GM18861 (cell line): ENCODE results near the gene TAGLN.
"Not testable (repeated sequence)": the region's sequence is repeated elsewhere in the genome, so short reads cannot be mapped to it uniquely, and the experiment has no call there.

Source experiments
- ATAC-seq: cut with Tn5 transposase; IDR thresholded peaks from one replicate; pipeline ENCODE4 v1.9.1; 2021; ENCODE audit not compliant: unreplicated experiment

The TAGLN gene

DNA sequence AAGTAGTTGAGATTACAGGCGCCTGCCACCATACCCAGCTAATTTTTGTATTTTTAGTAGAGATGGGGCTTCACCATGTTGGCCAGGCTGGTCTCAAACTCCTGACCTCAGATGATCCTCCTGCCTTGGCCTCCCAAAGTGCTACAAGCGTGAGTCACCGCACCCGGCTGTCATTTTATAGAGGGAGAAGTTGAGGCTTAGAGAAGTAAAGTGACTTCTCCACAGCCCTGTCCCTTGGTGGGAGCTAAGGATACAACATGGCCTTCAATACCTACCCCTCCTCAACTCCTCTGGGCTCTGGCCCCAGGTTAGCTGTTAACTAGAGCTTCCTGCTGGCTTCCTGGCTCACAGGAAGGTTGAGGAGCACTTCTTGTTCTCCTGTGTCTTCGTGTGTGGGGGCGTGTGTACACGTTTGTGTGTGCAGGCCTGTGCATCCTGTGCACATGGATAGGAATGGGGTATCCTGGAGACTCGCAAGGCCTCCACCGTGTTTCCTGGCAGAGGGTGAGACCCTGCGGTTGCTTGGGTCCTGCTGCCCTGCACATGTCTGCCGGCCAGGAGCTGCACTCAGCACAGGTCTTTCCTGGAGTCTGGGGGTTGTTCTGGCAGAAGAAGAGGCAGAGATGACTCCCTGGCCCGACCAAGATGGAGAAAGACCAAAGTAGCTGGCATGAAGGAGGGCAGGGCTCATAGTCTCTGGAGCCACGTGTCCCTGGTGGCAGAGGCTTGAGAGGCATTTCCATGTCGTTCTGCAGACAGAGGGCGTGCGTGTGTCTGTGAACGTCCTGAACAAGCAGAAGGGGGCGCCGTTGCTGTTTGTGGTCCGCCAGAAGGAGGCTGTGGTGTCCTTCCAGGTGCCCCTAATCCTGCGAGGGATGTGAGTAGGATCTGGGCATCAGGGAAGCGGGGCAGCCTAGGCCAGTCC is 18.2 kb upstream of the TAGLN start:
- no peak for ATAC-seq

DNA sequence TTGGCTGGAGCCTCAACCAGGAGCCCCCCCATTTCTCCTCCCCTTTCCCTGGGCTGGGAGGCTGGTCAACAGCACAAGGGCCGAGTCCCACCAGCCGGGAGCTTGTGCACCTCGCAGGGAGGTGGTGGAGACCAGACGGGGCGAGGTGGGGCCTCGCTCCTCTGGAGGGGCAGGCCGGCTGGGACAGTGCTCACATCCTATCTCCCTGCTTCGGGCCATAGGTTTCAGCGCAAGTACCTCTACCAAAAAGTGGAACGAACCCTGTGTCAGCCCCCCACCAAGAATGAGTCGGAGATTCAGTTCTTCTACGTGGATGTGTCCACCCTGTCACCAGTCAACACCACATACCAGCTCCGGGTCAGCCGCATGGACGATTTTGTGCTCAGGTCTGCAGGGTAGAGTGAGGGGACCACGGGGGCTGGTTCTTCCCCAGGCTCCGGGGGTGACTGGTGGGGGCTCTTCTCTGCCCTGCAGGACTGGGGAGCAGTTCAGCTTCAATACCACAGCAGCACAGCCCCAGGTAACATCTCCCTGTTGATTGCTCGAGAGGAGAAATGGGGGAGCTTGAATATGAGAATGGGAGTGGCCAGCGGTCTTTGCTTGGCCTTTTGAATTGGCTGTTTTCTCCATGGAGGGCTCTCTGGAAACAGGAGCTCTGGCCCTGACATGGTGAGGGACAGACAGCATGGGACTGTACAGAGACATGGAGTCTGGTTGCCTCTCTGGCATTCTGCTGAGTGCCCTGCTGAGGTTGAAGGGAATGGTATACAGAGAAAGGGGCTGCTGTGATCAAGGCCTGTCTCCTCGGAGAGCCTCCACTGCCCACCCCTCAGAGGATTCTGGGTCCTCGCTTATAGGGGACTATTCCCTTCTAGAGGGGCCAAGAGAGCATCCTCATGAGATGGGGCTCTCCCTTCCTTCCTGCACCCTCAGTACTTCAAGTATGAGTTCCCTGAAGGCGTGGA is 17.3 kb upstream of the TAGLN start:
- ATAC-seq = no peak

DNA sequence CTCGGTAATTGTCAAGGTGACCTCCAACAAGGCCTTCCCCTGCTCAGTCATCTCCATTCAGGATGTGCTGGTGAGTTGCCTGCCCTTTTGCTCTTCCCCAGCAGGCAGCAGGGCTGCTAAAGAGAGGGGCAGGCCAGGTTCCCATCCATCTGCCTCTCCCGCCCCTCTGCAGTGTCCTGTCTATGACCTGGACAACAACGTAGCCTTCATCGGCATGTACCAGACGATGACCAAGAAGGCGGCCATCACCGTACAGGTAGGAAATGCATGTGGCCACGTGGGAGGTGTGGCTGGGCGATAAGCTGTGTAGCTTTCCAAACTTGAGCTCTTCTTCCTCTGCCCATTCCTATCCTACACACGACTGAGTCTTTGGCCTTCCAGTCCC is 16.6 kb upstream of the TAGLN start:
- no peak for ATAC-seq

DNA sequence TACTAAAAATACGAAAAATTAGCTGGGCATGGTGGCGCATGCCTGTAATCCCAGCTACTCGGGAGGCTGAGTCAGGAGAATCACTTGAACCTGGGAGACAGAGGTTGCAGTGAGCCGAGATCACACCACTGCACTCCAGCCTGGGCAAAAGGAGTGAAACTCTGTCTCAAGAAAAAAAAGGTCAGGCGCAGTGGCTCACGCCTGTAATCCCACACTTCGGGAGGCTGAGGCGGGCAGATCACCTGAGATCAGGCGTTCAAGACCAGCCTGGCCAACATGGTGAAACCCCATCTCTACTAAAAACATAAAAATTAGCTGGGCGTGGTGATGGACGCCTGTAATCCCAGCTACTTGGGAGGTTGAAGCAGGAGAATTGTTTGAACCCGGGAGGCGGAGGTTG is 16.0 kb upstream of the TAGLN start:
- not testable (repeated sequence) for ATAC-seq

DNA sequence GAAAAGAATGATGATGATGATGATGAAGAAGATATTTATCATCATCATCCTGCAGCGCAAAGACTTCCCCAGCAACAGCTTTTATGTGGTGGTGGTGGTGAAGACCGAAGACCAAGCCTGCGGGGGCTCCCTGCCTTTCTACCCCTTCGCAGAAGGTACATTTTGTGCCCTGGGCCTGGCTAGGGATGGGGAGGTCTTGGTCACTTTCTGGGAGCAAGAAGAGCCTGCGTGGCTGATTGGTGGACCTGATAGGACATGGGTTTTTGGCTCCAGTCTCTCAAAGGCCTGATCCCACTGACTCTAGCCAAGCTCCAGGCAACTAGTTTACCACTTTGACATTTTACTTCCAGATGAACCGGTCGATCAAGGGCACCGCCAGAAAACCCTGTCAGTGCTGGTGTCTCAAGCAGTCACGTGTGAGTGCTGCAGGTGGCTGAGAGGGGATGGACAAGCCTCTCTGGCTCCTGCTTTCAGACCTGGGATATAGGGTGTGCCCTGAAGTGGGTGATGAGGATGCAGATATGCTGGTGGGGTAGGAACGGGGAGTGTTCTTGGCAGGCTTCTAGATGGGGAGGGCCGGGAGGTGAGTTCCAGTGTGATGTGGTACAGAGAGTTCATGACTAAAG is 15.3 kb upstream of the TAGLN start:
- ATAC-seq = no peak

DNA sequence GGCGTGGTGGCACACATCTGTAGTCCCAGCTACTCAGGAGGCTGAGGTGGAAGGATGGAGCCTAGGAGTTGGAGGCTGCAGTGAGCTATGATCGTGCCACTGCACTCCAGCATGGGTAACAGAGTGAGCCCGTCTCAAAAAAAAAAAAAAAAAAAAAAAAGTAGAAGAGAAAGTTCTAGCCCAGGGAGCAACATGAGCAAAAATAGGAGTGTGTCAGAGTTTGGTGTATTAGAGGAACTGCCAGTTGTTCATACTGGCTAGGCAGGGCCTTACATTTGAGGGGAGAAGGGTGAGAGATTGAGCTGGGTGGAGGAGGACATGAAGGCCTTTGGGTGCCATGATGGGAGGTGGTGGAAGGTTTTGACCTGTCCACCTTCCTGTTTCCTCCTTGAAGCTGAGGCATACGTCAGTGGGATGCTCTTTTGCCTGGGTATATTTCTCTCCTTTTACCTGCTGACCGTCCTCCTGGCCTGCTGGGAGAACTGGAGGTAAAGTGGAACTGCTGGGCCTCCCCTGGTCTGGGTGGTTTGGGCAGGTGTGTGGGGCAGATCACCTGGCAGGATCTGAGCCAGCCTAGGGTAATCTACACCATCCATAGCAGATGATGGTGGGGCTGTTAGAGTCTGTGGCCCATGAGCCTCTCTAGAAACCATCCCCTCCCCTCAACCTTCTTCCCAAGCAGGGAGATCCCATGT is 13.3 kb upstream of the TAGLN start:
- no peak for ATAC-seq

DNA sequence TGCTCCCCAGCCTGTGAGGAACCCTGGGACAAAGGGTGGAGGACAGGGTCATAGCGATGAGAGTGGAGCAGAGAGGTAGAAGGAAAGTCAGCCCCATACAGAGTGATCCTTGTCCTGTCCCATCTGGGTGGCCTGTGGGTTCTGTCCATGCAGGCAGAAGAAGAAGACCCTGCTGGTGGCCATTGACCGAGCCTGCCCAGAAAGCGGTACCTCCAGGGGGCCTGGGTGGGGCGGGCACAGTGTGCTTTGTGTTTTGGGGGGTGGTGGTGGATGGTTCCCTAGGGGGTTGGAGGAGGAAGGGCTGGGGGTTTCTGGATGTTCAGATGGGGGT is 12.8 kb upstream of the TAGLN start:
- ATAC-seq = no peak

DNA sequence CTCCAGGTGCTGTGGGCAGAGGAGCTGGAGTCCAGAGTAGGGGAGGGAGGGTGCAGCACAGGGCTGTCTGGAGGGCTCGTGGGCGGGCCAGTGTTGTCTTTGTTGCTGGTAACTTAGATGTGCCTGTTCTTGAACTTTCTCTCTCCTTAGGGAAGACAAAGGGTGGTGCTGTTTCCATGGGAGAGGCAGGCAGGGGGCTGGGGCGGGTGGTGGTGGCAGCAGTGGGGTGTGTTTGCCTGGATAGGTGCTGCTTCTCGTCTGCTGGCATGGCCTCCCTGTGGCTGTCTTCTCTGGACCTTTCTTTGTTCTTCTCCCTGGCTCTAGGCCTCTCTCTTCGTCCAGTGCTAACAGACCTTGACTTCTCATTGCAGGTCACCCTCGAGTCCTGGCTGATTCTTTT is 12.2 kb upstream of the TAGLN start:
- ATAC-seq = no peak

DNA sequence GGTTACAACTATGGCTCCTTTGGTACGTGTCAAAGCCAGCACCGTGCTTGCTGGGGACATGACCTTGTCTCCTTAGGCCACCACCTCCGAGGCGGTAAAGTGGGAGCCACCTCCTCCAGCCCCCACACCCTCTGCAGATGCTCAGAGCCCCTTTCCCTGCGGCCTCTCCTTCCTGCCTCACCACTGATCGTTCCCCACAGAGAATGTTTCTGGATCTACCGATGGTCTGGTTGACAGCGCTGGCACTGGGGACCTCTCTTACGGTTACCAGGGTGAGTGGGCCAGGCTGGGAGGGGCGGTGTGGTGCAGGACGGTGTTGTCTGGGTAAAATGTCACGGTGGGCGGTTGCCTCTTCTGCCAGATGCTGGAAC is 11.8 kb upstream of the TAGLN start:
- no peak for ATAC-seq

DNA sequence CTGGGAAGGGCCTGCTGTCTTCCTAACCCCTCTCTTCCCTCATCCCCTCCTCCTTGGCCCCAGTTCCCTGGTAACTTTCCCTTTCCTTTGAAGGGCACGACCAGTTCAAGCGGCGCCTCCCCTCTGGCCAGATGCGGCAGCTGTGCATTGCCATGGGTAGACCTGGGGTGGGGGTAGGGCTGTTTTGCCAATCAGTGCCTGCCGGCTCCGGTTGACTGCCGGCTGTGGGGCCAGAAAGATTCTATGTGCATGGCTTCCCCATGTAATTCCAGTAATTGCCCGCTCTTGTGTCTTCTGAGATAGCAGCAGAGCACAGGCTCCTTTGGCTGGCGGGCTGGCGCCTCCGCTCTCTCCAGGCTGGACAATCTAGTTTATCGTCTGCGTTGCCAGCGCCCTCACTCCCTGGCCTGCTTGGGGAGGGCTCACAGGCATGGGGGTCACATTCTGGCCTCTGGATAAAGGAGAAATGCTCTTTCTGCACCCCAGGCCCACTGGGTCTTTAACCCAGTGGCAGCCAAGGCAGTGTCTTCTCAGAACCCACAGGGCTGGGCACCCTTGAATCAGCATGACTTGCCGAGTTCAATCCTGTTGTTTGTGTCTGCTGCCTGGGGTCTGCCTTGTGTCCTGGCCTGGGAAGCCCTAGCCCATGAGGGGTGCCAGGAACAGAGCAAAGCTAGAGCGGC is 11.2 kb upstream of the TAGLN start:
- no peak for ATAC-seq

DNA sequence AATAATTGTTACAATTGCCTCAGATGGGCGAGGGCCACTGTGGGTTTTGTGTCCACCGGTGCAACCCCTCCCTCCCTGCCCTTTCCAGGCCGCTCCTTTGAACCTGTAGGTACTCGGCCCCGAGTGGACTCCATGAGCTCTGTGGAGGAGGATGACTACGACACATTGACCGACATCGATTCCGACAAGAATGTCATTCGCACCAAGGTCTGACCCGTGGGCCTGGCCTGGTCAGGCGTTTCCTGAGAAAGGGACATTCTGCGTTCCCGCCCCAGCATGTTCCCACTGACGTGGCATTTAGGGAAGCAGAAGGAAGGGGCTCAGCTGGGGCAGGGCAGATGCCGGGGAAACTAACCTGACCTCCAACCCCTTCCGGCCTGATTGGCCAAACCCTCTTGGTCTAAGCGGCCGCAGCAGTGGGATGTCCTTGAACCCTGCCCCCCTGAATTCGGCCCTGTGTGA is 10.5 kb upstream of the TAGLN start:
- no peak for ATAC-seq

DNA sequence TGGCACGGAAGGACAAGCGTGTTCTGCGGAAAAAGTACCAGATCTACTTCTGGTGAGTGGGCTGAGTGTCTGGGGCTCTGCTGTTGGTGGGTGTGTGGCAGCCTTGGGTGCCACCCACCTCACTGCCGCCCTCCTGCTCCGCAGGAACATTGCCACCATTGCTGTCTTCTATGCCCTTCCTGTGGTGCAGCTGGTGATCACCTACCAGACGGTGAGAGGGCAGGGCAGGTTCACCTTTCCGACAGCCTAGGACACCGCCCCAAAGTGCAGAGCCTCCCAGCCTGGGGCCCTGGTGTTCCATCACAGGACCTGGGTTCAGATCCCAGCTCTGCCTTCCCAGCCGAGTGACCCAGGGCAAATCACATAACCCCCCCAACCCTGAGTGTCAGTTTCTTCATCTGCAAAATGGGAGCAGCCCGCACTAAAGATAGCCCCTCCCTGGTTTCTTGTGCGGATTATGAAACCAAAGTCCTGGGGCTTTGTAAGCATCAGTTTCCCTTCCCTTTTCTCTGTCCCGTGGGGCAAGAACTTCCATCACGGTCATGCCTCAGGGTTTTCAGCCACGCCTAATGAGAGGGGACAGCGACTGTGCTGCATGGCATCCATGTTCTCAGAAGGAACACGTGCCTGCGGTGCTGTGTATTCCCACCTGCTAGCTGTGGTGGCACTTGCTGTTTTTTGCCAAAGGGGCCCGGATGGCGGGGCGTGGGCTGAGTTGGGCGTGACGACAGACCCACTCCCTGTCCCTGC is 9.8 kb upstream of the TAGLN start:
- peak; percentile 65 for ATAC-seq

DNA sequence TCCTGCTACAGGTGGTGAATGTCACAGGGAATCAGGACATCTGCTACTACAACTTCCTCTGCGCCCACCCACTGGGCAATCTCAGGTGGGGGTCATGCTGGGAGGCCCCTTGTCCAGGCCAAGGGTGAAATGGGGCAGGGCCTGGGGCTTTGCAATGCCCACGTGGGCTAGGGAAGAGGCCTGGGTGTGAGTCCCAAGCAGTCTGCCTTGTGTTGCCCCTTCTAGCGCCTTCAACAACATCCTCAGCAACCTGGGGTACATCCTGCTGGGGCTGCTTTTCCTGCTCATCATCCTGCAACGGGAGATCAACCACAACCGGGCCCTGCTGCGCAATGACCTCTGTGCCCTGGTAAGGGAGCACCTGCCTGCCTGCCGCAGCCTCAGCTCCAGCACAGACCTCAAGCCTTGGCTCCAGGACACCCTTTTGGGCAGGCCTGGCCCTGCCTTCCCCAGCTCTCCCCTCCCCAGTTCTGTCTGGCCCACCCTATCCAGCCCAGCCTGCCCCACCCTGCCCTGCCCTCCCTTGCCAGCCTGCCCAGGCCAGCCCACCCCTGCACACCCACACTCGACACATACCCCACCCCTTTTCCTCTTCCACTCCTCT is 9.1 kb upstream of the TAGLN start:
- ATAC-seq = no peak

DNA sequence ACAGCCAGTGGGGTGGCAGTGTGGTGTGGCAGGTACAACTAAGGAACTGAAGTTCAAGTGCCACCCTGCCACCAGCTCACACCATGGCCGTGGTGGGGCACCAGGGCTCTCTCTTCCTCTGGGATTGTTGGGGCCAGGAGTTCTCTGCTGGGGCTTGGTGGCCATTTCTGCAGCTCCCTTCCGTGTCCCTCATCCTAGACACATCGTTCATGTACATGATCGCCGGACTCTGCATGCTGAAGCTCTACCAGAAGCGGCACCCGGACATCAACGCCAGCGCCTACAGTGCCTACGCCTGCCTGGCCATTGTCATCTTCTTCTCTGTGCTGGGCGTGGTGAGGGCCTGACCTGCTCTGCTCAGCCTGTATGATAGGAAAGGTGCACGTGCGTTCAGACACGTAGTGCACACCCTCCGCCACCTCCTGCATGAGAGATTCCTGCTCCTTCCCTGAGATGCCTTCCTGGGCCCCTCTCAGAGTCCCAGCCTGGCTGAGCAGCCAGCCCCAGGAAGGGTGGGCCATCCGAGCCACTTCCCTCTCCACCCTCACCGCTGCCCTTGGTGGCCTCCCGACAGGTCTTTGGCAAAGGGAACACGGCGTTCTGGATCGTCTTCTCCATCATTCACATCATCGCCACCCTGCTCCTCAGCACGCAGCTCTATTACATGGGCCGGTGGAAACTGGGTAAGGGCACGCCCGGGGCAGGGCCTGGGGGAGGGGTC is 7.3 kb upstream of the TAGLN start:
- ATAC-seq = no peak

DNA sequence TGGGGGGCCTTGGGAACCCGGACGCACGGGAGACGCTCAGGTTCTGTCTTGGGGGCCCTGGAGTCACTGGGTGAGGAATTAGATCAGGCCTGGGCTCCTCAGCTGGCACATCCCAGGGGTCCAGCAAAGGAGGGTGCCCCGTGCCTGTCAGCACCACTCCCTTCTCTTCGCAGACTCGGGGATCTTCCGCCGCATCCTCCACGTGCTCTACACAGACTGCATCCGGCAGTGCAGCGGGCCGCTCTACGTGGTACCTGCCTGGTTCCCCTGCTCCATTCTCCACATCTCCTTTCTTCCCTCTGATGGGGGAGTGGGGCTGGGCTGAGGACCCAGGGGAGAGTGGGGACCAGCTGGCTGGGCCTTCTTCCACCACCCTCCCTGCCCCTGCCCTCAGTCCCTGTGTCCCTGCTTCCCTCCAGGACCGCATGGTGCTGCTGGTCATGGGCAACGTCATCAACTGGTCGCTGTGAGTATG is 6.7 kb upstream of the TAGLN start:
- no peak for ATAC-seq

DNA sequence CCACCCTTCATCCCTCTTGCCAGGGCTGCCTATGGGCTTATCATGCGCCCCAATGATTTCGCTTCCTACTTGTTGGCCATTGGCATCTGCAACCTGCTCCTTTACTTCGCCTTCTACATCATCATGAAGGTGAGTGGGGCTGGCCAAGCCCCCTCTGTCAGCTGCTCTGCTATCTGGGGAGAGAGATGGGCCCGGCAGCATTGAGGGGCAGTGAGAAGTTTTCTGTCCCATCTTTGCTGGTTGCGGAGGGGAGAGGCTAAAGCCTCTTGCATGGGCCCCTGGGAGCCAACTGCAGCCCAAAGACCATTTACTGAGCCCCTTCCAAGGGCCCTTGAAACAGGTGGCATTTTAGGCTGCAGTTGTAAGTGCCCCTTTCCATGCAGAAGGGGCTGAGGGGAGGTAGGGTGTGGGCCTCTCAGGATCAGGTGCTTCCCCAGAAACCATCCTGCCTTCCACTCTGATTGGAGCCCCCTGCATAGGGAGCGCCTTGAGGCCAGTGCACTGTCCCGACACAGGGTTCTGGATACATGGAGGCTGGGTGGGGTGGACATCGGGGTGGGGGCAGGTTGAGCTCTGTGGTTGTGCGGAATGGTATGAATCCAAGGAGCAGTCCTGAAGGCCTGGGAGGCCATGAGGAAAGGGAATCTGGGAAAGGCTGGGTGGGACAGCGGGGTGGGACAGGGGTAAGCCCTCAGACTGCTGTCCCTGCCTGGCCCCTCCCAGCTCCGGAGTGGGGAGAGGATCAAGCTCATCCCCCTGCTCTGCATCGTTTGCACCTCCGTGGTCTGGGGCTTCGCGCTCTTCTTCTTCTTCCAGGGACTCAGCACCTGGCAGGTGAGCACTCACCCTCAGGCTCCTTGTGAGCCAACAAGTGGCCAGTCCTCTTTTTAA is 5.8 kb upstream of the TAGLN start:
- ATAC-seq = no peak

DNA sequence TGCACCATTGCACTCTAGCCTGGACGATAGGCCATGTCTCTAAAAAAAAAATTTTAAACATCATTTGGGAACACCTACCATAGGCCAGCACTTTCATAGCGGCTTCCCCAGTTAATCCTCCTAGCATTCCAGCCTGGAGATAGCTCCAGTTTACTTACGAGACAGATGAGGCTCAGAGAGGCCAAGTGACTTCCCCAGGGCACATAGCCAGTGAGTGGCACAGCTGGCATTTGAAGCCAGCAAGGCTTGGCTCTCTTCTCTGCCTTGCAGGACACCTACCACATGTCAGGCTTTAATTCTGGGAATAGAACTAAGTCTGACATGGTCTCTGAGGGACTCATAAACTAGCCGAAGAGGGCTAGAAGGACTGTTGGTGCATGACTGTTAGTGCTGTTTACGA is 4.9 kb upstream of the TAGLN start:
- no peak for ATAC-seq
